Nephron (organoid): ENCODE measurements around the gene MTERF4.

ENCODE experiments used
- H3K27ac Mint-ChIP-seq, 3 experiments: 2 replicates each; pipeline ENCODE4 v1.8.0; 2020; ENCODE audit warnings: mixed read lengths in 3 of 3, mild to moderate bottlenecking in 2 of 3, moderate library complexity in 1 of 3
- H3K27me3 Mint-ChIP-seq: 2 replicates; pipeline ENCODE4 v1.8.0; 2021; ENCODE audit warnings: low read depth, mild to moderate bottlenecking, moderate library complexity, mixed read lengths
- H3K36me3 Mint-ChIP-seq: 2 replicates; pipeline ENCODE4 v1.8.0; 2020; ENCODE audit warnings: low read depth, mixed read lengths
- H3K4me1 Mint-ChIP-seq: 2 replicates; pipeline ENCODE4 v1.8.0; 2020; ENCODE audit warnings: mixed read lengths
- H3K4me3 Mint-ChIP-seq, 3 experiments: 2 replicates each; pipeline ENCODE4 v1.8.0; 2020; ENCODE audit warnings: mild to moderate bottlenecking in 3 of 3, mixed read lengths in 3 of 3, moderate library complexity in 2 of 3
- H3K9me3 Mint-ChIP-seq: 2 replicates; pipeline ENCODE4 v1.8.0; 2020; ENCODE audit warnings: mixed read lengths
- TF ChIP-seq, protein P1 (sequence below), 3 experiments: fragments of 200-600 bp; sonication (generic); IDR thresholded peaks; one replicate each; pipeline ENCODE4 v1.5.0; 2021; ENCODE audit warnings: antibody characterized with exemption in 3 of 3; ENCODE audit not compliant: unreplicated experiment in 3 of 3

Gene MTERF4

DNA sequence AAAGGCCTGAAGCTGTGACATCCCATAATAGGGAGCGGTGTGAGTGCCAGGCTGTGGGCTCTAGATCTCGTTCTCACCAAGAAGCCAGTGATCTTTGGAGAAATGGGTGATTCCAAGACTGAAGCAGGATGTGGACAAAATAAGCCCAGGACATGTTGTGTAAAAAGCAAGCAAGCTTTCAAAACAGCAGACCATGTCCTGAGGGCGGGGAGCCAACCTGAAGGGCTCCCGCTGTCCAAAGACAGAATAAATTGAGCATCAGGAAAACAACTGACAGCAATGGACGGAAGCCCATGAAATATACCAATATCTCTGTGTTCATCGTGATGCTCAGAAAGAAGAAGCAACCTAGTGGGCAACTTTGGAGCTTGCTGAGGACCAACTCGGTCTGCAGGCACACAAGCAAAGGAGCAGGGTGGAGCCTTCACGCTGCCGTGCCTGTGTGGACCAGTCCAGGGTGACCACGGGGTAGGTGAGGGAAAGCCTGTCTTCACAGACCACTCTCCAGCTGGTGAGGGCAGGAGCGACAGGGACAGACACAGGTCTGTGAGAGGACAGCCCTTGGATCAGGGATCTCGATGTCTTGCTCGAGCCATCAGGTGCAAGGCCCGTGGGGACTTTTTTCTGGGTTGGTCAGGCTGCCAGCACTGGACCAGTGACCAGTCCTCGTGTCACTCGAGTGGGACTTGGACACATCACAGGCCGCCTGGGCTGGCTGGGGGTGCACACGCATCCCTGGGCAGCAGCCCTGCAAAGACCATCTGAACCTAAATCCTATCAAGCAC lies 21.5 kb downstream of the MTERF4 start:
- H3K4me3 Mint-ChIP-seq = no peak overlapping the region
- TF ChIP-seq, protein P1, sequence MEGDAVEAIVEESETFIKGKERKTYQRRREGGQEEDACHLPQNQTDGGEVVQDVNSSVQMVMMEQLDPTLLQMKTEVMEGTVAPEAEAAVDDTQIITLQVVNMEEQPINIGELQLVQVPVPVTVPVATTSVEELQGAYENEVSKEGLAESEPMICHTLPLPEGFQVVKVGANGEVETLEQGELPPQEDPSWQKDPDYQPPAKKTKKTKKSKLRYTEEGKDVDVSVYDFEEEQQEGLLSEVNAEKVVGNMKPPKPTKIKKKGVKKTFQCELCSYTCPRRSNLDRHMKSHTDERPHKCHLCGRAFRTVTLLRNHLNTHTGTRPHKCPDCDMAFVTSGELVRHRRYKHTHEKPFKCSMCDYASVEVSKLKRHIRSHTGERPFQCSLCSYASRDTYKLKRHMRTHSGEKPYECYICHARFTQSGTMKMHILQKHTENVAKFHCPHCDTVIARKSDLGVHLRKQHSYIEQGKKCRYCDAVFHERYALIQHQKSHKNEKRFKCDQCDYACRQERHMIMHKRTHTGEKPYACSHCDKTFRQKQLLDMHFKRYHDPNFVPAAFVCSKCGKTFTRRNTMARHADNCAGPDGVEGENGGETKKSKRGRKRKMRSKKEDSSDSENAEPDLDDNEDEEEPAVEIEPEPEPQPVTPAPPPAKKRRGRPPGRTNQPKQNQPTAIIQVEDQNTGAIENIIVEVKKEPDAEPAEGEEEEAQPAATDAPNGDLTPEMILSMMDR (IDR thresholded peaks at IDR 0.05; ENCODE audit: unreplicated experiment in 3 of 3) = no peak
- H3K36me3 Mint-ChIP-seq = peaks cover 30% of the 10 kb centered on the region
- H3K27me3 Mint-ChIP-seq = no peaks in the 10 kb centered on the region
- H3K27ac Mint-ChIP-seq = peak overlapping the region in 1 of 3 experiments; percentile 6
- no peaks in the 10 kb centered on the region for H3K4me1 Mint-ChIP-seq
- peaks cover 6% of the 10 kb centered on the region for H3K9me3 Mint-ChIP-seq

DNA sequence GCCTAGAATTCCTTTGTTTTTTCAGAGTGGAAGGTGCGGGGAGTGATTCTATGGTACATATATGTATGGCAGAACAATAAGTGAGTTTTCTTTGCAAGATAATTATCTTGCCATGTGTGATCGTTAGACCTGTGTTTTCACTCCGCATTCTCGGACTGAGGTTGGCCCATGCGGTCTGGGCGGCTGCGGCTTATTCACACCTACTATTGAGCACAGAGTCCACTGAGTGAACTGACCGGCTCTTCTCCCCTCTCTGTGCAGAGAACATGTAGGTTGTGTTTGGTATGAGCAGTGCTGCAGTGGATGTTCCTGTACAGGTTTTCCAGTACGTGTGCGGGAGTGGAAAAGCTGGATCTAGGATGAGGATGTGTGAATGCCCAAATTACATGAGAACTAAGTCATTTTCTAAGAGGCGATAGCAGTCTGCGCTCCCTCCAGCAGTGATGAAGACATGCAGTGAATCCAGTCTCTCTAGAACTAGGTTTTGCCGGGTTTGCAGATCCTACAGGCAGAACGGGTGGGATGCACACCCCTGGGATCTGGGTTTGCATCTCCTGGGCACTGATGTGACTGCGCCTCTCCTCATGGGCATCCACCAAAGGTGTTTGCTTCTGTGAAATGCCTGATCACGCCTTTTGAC lies 27.1 kb downstream of the MTERF4 start:
- Mint-ChIP-seq H3K4me3 (no peak overlapping the region), H3K9me3 (no peaks in the 10 kb centered on the region), H3K36me3 (peaks cover 26% of the 10 kb centered on the region), H3K27me3 (no peaks in the 10 kb centered on the region), H3K27ac (no peak overlapping the region), H3K4me1 (no peaks in the 10 kb centered on the region)
- TF ChIP-seq, protein P1 (IDR thresholded peaks at IDR 0.05; ENCODE audit: unreplicated experiment in 3 of 3) = no peak

DNA sequence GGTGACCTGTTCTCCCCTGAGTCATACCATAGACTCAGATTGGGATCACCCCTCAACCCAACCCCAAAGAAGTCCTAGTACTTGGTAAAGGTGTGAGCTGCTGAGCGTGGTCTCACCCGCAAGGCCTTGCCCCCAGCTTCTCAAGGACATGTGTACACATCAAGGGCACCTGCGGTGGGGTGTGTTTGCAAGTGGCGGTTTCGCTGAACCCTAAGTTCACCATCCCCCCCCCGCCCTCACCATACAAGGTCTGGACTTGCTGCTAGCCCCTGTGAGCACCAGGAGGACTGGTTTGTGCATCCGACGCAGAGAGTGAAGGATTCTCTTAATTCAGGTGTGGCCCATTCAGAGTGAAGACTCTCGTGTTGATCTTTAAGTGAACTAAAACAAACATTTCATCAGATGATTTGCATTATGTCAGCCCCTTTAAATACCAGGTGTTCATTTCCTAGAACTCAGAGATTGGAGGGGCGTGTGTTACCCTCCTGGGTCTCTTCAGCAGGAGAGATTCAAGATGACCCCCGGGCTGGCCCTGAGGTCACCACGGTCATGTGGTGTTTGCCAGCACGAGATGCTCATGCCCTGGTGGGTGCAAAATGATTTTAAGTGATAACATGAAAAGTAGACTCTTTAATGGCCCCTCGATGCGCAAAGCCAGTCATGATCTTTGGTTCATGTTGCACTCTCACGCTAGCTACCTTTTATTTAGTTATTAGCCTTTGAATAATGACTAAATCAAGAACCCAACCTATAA lies 27.8 kb downstream of the MTERF4 start:
- H3K9me3 Mint-ChIP-seq = no peaks in the 10 kb centered on the region
- H3K27me3 Mint-ChIP-seq = no peaks in the 10 kb centered on the region
- no peaks in the 10 kb centered on the region for H3K4me1 Mint-ChIP-seq
- TF ChIP-seq, protein P1 (IDR thresholded peaks at IDR 0.05; ENCODE audit: unreplicated experiment in 3 of 3) = no peak
- peaks cover 26% of the 10 kb centered on the region for H3K36me3 Mint-ChIP-seq
- no peak overlapping the region for H3K27ac Mint-ChIP-seq
- H3K4me3 Mint-ChIP-seq = no peak overlapping the region

DNA sequence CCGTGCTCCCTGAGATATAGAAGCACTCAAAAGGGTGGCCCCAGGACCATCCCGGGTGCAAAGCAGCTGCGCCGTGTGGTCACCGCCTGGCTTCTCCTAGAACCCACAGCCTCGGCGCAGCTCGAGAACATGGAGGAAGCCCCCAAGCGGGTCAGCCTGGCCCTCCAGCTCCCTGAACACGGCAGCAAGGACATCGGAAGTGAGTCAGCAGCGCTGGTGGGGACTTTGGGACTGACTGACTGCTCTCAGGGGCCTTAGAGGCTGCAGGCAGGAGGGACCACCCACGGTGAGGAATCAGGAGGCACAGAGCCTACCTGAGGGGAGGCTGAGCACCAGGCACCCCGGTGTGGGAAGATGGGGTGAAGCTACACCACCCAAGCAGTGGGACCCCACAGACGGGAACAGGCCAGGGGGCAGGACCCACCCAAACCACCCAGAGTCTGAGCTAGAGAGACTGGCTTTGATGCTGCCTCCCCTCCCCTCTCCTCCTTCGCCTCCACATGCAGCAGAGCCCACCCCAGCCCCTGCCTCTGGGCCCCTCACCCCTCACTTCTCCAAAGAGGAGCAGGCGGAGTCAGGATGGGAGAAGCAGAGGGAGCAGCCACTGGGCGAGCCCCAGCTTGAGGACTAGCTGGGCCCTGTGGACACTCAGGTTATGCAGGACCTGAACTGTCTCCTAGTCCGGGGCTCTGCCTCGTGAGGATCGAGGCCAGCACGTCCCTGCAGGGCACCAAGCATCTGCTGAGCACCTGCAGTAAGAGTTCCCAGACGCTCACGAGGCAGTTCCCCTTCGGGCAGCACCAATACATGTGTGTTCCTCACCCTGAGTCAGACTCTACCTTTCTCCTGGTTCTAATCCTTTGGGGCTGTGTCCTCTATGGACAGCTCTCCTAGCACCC lies 28.7 kb downstream of the MTERF4 start:
- no peaks in the 10 kb centered on the region for H3K4me1 Mint-ChIP-seq
- peaks cover 26% of the 10 kb centered on the region for H3K36me3 Mint-ChIP-seq
- no peak overlapping the region for H3K27ac Mint-ChIP-seq
- no peaks in the 10 kb centered on the region for H3K9me3 Mint-ChIP-seq
- H3K27me3 Mint-ChIP-seq = no peaks in the 10 kb centered on the region
- TF ChIP-seq, protein P1 (IDR thresholded peaks at IDR 0.05; ENCODE audit: unreplicated experiment in 3 of 3) = no peak
- H3K4me3 Mint-ChIP-seq = no peak overlapping the region

DNA sequence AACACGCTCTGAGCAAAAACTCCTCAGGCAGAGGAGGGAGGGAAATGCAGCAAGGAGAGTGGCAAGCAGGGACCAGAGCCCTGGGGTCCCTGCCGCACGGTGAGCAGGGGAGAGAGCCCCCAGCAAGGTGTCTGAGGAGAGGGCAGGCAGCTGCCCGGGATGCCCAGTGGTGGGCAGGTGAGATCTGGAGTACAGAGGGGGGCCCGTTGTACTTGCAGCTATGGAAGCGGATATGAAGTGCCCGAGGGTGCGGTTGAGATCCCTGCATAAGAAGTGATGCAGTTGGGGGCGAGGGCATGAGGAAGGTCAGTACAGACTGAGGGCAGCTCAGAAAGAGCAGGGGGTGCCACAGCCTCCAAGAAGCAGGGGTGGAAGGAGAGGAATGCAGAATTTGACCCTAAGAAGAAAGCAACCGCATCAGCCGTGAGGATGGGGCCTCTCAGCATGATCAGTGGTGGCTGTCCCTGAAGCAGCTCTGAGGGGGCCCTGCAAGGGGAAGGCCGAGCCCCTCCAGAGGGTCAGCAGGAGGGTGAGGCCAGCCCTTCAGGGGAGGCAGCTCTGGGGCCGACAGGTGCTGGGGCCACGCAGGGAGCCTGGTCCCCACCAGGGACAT lies 29.4 kb downstream of the MTERF4 start:
- no peaks in the 10 kb centered on the region for H3K4me1 Mint-ChIP-seq
- H3K36me3 Mint-ChIP-seq = peaks cover 26% of the 10 kb centered on the region
- no peaks in the 10 kb centered on the region for H3K9me3 Mint-ChIP-seq
- no peak overlapping the region for H3K4me3 Mint-ChIP-seq
- H3K27me3 Mint-ChIP-seq = no peaks in the 10 kb centered on the region
- no peak overlapping the region for H3K27ac Mint-ChIP-seq
- TF ChIP-seq, protein P1 (IDR thresholded peaks at IDR 0.05; ENCODE audit: unreplicated experiment in 3 of 3) = no peak
